Loucy (cell line): ENCODE data around the gene AWAT1.
"Not testable (repeated sequence)": the region's sequence is repeated elsewhere in the genome, so short reads cannot be mapped to it uniquely, and the experiment has no call there.

Experiments
- H2AFZ ChIP-seq: fragments of 200-600 bp; sonication (generic); 2 replicates; pipeline ENCODE4 v1.6.0; 2016; ENCODE audit warnings: antibody characterized with exemption, mild to moderate bottlenecking, low read length, moderate library complexity
- H3F3A ChIP-seq: fragments of 200-600 bp; 2 replicates; pipeline ENCODE4 v1.6.0; 2016; ENCODE audit warnings: antibody characterized with exemption, low read depth, mild to moderate bottlenecking
- H3K27me3 ChIP-seq: fragments of 200-600 bp; sonication (generic); 2 replicates; pipeline ENCODE4 v1.6.1; 2014; ENCODE audit warnings: low read length, mild to moderate bottlenecking; ENCODE audit not compliant: insufficient read depth, poor library complexity, severe bottlenecking
- H3K36me3 ChIP-seq: fragments of 200-600 bp; sonication (generic); 2 replicates; pipeline ENCODE4 v1.6.1; 2016; ENCODE audit warnings: low read length; ENCODE audit not compliant: insufficient read depth
- H3K4me1 ChIP-seq: fragments of 200-600 bp; sonication (generic); 2 replicates; pipeline ENCODE4 v1.5.1; 2014; ENCODE audit warnings: low read length, mild to moderate bottlenecking; ENCODE audit not compliant: insufficient read depth, poor library complexity, severe bottlenecking
- H3K4me2 ChIP-seq: fragments of 200-600 bp; sonication (generic); 2 replicates; pipeline ENCODE4 v1.6.0; 2014; ENCODE audit warnings: antibody characterized with exemption, low read length, low read depth, mild to moderate bottlenecking; ENCODE audit not compliant: poor library complexity, severe bottlenecking
- H3K4me3 ChIP-seq: fragments of 200-600 bp; sonication (generic); 2 replicates; pipeline ENCODE4 v1.5.1; 2014; ENCODE audit warnings: low read length, mild to moderate bottlenecking, mixed read lengths; ENCODE audit not compliant: poor library complexity, severe bottlenecking
- H3K79me2 ChIP-seq: fragments of 200-600 bp; sonication (generic); 2 replicates; pipeline ENCODE4 v1.6.1; 2014; ENCODE audit warnings: low read length; ENCODE audit not compliant: insufficient read depth
- H3K9ac ChIP-seq: fragments of 200-600 bp; sonication (generic); 2 replicates; pipeline ENCODE4 v1.6.0; 2014; ENCODE audit warnings: mild to moderate bottlenecking, low read depth, low read length, moderate library complexity; ENCODE audit not compliant: poor library complexity, severe bottlenecking
- H3K9me2 ChIP-seq: fragments of 200-600 bp; sonication (generic); replicated peaks from 2 replicates; pipeline ENCODE4 v1.6.1; 2016; ENCODE audit warnings: low read depth, low read length, mixed read lengths
- H3K9me3 ChIP-seq: fragments of 200-600 bp; sonication (generic); 2 replicates; pipeline ENCODE4 v1.6.1; 2014; ENCODE audit warnings: mild to moderate bottlenecking, antibody characterized with exemption, low read length, low read depth; ENCODE audit not compliant: insufficient read depth
- H4K20me1 ChIP-seq: fragments of 200-600 bp; sonication (generic); 2 replicates; pipeline ENCODE4 v1.6.0; 2014; ENCODE audit warnings: antibody characterized with exemption, low read length, mild to moderate bottlenecking; ENCODE audit not compliant: insufficient read depth, poor library complexity, severe bottlenecking
- CTCF ChIP-seq: fragments of 200-600 bp; sonication (generic); conservative IDR thresholded peaks from 2 replicates; pipeline ENCODE4 v1.5.1; 2014; ENCODE audit warnings: mild to moderate bottlenecking, antibody characterized with exemption, low read length
- EZH2phosphoT487 ChIP-seq: fragments of 200-600 bp; IDR thresholded peaks from 2 replicates; pipeline ENCODE4 v1.6.1; 2018; ENCODE audit warnings: antibody characterized with exemption, mild to moderate bottlenecking, moderate library complexity, borderline replicate concordance

Gene AWAT1

GRCh38 chrX:70240751-70241150 lies 6.3 kb downstream of the AWAT1 start:
- Histone ChIP-seq H3K9me3 (no peaks in the 10 kb centered on the region), H3K9me2 (no peaks in the 10 kb centered on the region), H3K9ac (no peak overlapping the region), H3K79me2 (no peaks in the 10 kb centered on the region), H4K20me1 (no peaks in the 10 kb centered on the region), H3K27me3 (no peaks in the 10 kb centered on the region), H3K36me3 (no peaks in the 10 kb centered on the region), H3K4me2 (no peak overlapping the region), H3K4me1 (no peaks in the 10 kb centered on the region), H3K4me3 (no peak overlapping the region), H2AFZ (no peak overlapping the region), H3F3A (no peaks in the 10 kb centered on the region)
- TF ChIP-seq CTCF (no peak), EZH2phosphoT487 (no peak)

- Histone ChIP-seq H4K20me1 (no peaks in the 10 kb centered on the region), H3K36me3 (no peaks in the 10 kb centered on the region), H3K27me3 (no peaks in the 10 kb centered on the region), H3K79me2 (no peaks in the 10 kb centered on the region), H3K9ac (no peak overlapping the region), H3F3A (no peaks in the 10 kb centered on the region), H3K4me2 (no peak overlapping the region), H3K4me1 (no peaks in the 10 kb centered on the region), H3K9me3 (no peaks in the 10 kb centered on the region), H3K4me3 (no peak overlapping the region), H3K9me2 (no peaks in the 10 kb centered on the region), H2AFZ (no peak overlapping the region)
- TF ChIP-seq EZH2phosphoT487 (no peak), CTCF (no peak)
Measured at GRCh38 chrX:70241501-70241900, 7.0 kb downstream of the AWAT1 start.

GRCh38 chrX:70243601-70244000 lies 9.1 kb downstream of the AWAT1 start:
- H3K4me2 ChIP-seq, H4K20me1 ChIP-seq, H3K9me3 ChIP-seq: not testable (repeated sequence)

DNA sequence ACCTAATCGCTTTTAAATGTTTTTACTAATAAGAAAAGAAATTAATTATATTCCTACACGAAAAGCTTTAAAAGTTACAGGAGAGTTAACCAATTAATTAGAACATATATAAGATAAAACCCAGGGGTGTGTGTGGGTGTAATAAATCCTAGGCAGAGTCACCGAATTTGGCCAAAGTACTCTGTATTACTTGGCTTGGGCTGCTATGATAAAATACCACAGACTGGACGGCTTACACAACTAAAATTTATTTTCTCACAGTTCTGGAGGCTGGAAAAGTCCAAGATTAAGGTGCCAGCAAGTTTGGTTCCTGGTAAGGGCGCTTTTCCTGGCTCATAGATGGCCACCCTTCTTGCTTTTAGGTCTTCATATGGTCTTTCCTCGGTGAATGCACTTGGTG lies 10.4 kb downstream of the AWAT1 start:
- Histone ChIP-seq H2AFZ (no peak overlapping the region), H3K36me3 (no peaks in the 10 kb centered on the region), H3K9me2 (no peaks in the 10 kb centered on the region), H3K4me3 (no peak overlapping the region), H3K9ac (no peak overlapping the region), H3K4me2 (no peak overlapping the region), H3K9me3 (no peaks in the 10 kb centered on the region), H3K27me3 (no peaks in the 10 kb centered on the region), H4K20me1 (no peaks in the 10 kb centered on the region), H3K4me1 (no peaks in the 10 kb centered on the region), H3F3A (no peaks in the 10 kb centered on the region), H3K79me2 (no peaks in the 10 kb centered on the region)
- no peak for TF ChIP-seq CTCF
- no peak for TF ChIP-seq EZH2phosphoT487

More at GRCh38 chrX:70243601-70244000, 9.1 kb downstream of the AWAT1 start:
- H3K9me2 ChIP-seq, H3K36me3 ChIP-seq, H3K27me3 ChIP-seq, H3K4me3 ChIP-seq, H3K4me1 ChIP-seq, H3F3A ChIP-seq, H3K9ac ChIP-seq, H2AFZ ChIP-seq, H3K79me2 ChIP-seq: not testable (repeated sequence)
